Activated effector memory CD4-positive, alpha-beta T cell treated with anti-CD3 and anti-CD28 coated beads, Interleukin-2, amount 50 U/mL, for 16 hours (primary cell): Measurements from ENCODE around the gene SPON1.

ENCODE experiments used
- DNase-seq: peaks from one replicate; pipeline ENCODE4 v3.0.0-alpha.2; 2020

The SPON1 gene

GRCh38 chr11:14299921-14300320, 337.4 kb downstream of the SPON1 start:
- no peak for DNase-seq

- DNase-seq, result peak; percentile 71
Observed at GRCh38 chr11:14300661-14301304, 338.3 kb downstream of the SPON1 start.

GRCh38 chr11:14304601-14305000, 342.1 kb downstream of the SPON1 start:
- no peak for DNase-seq

- DNase-seq, result no peak
Observed at GRCh38 chr11:14305649-14306048, 343.1 kb downstream of the SPON1 start.

- no peak for DNase-seq
Observed at GRCh38 chr11:14306481-14306880, 344.0 kb downstream of the SPON1 start.

- DNase-seq, result no peak
Observed at GRCh38 chr11:14308114-14308896, 345.8 kb downstream of the SPON1 start.

- no peak for DNase-seq
Observed at GRCh38 chr11:14308897-14309387, 346.4 kb downstream of the SPON1 start.

- no peak for DNase-seq
Observed at GRCh38 chr11:14309425-14310192, 347.1 kb downstream of the SPON1 start.

- DNase-seq, result no peak
Observed at GRCh38 chr11:14310679-14311078, 348.2 kb downstream of the SPON1 start.

GRCh38 chr11:14312736-14313438, 350.4 kb downstream of the SPON1 start:
- DNase-seq, result no peak

GRCh38 chr11:14314127-14314526, 351.6 kb downstream of the SPON1 start:
- no peak for DNase-seq

GRCh38 chr11:14315130-14315529, 352.6 kb downstream of the SPON1 start:
- no peak for DNase-seq
